Measurements from ENCODE around the gene CHD5.
A peak's percentile ranks its signal among the peaks of the same experiment; 100 is the strongest.
"Not testable (repeated sequence)": the region's sequence is repeated elsewhere in the genome, so short reads cannot be mapped to it uniquely, and the experiment has no call there.

Gene CHD5

GRCh38 chr1:6180268-6180706 lies at the start of gene CHD5:
CHD5 (minus strand) TSS chr1:6180321; CDS start chr1:6180023, 298 bp downstream.
- no peak for DNase-seq
- in situ Hi-C loops (cut with MboI; ENCODE audit: low pct_unique_long_range_greater_than_20kb, low sequenced_read_pairs): no loop called here

DNA sequence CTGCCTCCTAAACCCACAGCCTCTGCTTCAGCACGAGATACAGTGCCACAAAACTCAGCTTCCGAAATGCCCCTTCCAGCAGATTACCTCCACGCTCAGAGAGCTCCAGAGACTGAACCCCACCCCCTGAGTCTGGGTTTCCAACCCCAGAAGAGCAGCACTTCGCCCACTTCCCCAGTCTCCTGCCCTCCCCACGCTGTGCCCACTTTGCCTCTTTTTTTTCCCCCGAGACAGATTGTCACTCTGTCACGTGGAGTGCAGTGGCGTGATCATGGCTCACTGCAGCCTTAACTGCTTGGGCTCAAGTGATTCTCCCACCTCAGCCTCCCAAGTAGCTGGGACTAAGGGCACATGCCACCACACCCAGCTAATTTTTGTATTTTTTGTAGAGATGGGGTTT lies 45.5 kb upstream of the CHD5 start:
- no peak for DNase-seq
- in situ Hi-C loops (cut with MboI; ENCODE audit: low pct_unique_long_range_greater_than_20kb, low sequenced_read_pairs): no loop called here

- no peak for DNase-seq
- in situ Hi-C loops (cut with MboI; ENCODE audit: low pct_unique_long_range_greater_than_20kb, low sequenced_read_pairs): no loop called here
Measured at GRCh38 chr1:6224718-6225117, 44.6 kb upstream of the CHD5 start.

DNA sequence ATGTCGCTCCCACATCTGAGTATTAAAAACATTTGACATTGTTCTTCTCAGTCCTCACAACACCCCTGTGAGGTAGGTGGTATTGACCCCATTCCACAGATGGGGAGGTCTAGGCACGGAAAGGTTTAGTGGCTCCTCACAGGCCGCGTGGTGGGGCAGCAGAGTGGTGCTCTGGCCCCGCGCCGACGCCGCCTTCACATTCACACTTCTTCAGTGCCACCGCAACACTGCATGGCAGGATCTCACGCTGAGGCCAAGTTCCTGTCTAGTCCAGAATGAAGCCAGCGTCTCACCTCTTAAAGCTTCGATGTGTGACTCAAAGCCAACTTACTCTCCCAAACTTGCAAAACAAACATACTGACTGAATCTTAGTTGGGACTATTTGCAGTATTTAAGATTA lies 43.5 kb upstream of the CHD5 start:
- no peak for DNase-seq
- in situ Hi-C loops (cut with MboI; ENCODE audit: low pct_unique_long_range_greater_than_20kb, low sequenced_read_pairs): no loop called here

DNA sequence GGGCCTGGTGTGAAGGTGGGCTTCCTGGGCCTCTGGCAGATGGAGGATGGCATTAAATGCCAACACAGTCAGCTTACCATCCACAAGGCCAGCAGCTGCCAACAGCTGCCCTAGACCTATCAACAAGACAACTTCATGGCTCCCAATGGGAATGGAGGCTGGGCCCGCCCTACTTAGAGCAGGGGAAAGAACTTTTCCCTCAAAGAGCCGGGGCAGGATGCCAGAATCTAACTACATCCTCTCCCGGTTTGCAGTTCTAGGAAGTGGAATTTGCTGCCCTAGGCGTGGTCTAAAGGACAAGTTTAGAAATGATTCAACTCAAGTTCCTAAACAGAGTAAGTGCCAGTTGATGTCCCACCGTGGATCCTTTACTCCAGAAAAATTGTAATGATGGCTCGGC lies 42.5 kb upstream of the CHD5 start:
- no peak for DNase-seq
- in situ Hi-C loops (cut with MboI; ENCODE audit: low pct_unique_long_range_greater_than_20kb, low sequenced_read_pairs): no loop called here

DNA sequence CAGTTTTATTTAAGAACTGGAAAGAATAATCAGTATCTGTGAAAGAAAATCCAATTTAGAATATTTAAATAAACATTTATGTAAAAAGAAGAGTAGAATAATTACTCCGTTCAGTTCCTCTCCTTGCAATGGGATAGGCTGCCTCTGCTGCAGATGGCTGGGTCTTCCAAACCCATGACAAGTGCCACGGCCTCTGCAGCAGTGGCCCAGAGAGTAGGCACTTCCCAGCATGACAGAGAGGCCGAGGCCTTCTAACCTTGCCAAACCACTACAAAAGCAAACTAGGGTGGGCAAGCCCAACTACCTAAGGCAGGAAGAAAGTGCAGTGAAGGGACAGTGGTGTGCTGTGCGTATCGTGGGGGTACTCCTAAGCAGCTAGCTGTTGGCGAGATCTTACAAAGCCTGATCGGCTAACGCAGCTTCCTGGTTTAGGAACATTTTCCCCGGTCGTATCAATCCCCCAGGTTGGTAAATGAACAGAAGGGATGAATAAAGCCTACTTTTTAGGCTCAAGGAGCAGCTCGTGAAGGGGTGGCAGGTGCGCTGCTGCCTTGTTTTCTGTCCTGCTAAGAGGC lies 41.2 kb upstream of the CHD5 start:
- in situ Hi-C loops (cut with MboI; ENCODE audit: low pct_unique_long_range_greater_than_20kb, low sequenced_read_pairs): no loop called here
- no peak for DNase-seq

DNA sequence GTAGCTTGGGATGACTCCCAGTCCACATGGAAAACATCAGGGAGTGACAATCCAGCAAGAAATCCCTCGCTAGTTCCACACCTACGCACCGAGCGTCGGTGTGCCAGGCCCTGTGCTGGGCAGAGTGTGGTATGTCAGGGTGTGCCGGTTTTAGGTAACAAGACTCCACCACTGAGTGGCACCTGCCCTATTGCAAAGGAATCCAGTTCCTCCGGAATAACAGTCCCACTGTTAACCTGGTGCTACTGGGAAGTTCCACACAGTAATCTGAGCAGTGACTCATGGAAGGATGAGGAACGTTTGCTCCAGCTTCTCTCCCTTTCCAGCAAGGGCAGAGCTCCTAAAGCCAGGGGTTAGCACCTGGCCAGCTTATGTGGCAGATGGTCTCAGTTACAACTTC lies 40.1 kb upstream of the CHD5 start:
- no peak for DNase-seq
- in situ Hi-C loops (cut with MboI; ENCODE audit: low pct_unique_long_range_greater_than_20kb, low sequenced_read_pairs): no loop called here

DNA sequence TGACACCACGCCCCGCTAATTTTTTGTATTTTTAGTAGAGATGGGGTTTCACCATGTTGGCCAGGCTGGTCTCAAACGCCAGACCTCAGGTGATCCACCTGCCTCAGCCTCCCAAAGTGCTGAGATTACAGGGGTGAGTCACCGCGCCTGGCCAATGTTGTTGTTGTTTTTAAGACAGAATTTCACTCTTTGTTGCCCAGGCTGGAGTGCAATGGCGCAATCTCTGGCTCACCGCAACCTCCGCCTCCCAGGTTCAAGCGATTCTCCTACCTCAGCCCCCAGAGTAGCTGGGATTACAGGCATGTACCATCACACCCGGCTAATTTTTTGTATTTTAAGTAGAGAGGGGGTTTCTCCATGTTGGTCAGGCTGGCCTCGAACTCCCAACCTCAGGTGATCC lies 39.5 kb upstream of the CHD5 start:
- DNase-seq; in situ Hi-C loops (cut with MboI; ENCODE audit: low pct_unique_long_range_greater_than_20kb, low sequenced_read_pairs): not testable (repeated sequence)

GRCh38 chr1:6218375-6219164 lies 38.4 kb upstream of the CHD5 start:
- in situ Hi-C loops (cut with MboI; ENCODE audit: low pct_unique_long_range_greater_than_20kb, low sequenced_read_pairs): no loop called here
- no peak for DNase-seq

GRCh38 chr1:6212193-6212959 lies 32.3 kb upstream of the CHD5 start:
- DNase-seq: peak; percentile 21
- in situ Hi-C loops (cut with MboI; ENCODE audit: low pct_unique_long_range_greater_than_20kb, low sequenced_read_pairs): no loop called here

DNA sequence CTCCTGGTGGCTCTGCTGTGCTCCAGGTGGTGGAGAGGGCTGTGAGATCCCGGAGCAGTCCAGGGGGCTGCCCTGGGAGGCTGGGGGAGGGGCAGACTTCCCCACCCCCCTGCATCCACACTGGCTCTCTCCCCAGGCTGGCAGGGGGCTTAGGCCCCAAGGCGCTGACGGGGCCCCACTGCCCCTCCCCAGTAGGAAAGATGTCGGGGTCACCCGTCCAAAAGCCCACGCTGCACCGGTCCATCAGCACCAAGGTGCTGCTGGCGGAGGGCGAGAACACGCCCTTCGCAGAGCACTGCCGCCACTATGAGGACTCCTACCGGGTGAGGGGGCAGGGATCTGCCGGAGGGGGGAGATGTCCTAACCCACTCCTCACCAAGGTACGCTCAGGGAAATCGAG lies 31.6 kb upstream of the CHD5 start:
- DNase-seq: no peak
- in situ Hi-C loops (cut with MboI; ENCODE audit: low pct_unique_long_range_greater_than_20kb, low sequenced_read_pairs): no loop called here

GRCh38 chr1:6210591-6211355 lies 30.7 kb upstream of the CHD5 start:
- no peak for DNase-seq
- in situ Hi-C loops (cut with MboI; ENCODE audit: low pct_unique_long_range_greater_than_20kb, low sequenced_read_pairs): no loop called here

DNA sequence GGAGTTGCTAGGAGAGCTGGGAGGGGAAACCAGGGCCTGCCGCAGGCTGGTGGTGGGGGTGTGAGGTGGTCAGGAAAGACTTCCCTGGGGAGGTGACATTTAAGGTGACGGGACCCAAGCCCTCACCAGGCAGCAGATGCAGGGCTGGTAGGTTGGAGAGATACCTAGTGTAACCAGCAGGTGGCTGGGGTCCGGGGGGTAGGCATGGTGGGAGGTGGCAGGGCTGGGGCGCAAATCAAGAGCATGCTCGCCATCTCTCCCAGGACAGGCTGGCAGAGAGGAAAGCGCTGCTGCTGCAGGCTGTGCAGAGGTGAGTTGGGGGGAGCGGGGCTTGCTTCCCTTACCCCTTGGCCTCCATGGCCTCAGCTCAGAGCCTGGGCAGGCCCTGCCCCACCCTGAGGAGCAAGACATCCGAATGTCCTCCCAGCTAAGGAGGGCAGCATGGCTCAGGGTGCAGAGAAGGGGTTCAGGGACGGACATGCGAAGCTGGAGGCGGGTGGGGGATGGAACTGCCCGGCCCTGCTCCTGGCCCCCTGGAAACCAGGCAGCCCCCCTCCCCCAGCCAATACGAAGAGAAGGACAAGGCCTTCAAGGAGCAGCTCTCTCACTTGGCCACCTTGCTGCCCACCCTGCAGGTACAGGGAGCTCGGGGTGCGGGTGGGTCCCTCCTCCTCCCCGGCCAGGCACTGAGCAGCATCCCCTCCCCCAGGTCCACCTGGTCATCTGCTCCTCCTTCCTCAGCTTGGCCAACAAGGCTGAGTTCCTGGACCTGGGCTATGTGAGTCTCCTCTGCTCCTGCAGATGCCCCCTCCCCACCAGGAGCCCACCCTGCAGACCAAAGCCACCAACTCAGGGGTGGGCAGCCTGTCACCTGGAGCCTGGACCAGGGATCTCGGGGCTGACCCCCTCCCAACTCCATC lies 29.8 kb upstream of the CHD5 start:
- DNase-seq: peak; percentile 70

DNA sequence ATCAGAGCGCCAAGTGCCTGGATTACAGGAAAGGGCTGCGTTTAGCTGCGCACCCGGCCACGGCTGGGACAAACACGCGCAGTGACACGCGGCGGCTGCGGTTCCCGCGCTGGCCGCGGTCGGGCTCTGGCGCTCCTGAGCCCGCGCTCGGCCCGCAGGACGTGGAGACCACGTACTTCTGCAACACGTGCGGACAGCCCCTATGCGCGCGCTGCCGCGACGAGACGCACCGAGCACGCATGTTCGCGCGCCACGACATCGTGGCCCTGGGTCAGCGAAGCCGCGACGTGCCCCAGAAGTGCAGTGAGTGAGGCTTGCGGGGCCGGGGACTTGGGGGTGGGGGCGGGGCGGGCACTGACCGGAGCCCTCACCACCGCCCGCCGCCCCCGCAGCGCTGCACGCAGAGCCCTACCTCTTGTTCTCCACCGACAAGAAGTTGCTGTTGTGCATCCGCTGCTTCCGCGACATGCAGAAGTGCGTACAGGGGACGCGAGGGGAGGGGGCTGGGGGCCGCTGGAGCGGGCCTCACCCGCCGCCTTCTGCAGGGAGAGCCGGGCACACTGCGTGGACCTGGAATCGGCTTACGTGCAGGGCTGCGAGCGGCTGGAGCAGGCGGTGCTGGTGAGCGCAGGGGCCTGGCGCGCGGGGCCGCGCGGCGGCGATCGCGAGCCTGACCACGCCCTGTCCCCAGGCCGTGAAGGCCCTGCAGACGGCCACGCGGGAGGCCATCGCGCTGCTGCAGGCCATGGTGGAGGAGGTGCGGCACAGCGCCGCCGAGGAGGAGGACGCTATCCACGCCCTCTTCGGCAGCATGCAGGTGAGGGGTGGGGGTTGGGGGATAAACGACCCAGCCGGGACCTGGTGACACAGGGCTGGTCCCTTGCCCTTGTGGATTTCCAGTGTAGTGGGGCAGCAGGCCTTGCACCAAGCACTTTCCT lies 28.9 kb upstream of the CHD5 start:
- in situ Hi-C loops (cut with MboI; ENCODE audit: low pct_unique_long_range_greater_than_20kb, low sequenced_read_pairs): no loop called here
- peak; percentile 76 for DNase-seq

More for the DNA sequence above, 29.8 kb upstream of the CHD5 start:
- in situ Hi-C loops (cut with MboI; ENCODE audit: low pct_unique_long_range_greater_than_20kb, low sequenced_read_pairs): no loop called here

- in situ Hi-C loops (cut with MboI; ENCODE audit: low pct_unique_long_range_greater_than_20kb, low sequenced_read_pairs): no loop called here
- DNase-seq: no peak
Measured at GRCh38 chr1:6207921-6208320, 27.8 kb upstream of the CHD5 start.

DNA sequence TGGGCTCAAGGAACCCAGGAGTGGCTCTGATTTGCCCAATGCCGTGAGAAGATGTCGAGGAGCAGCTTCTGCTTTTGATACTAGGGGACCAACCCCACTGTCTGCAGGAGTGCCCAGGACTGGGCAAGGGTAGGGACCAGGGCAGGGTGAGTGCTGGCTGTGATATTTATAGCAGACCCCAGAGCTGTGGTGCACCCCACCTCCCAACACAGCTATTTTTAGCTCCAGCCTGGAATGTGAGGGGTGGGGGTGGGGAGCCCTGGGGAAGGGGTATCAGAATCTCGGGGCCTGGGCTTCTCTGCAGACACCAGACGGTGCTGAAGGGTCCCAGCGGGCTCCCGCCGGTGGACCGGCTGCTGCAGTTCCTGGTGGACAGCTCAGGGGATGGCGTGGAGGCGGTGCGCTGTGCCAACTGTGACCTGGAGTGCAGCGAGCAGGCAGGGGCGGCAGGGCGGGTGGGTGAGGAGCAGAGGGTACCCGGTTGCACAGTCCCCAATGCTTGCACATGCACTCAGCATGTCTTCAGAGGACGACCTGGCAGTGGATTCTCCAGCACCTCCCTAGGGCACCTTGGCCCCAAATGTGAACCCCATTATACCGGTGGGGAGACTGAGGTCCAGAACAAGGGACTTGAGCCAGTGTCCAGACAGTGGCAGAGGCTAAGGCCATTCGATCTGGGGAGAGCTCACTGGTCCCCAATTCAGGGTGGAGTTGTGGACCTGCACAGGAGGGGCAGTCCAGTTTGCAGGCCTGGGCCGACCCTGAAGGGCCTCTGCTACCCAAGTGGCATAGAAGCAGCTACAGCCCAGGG lies 27.2 kb upstream of the CHD5 start:
- in situ Hi-C loops (cut with MboI; ENCODE audit: low pct_unique_long_range_greater_than_20kb, low sequenced_read_pairs): no loop called here
- no peak for DNase-seq

- in situ Hi-C loops (cut with MboI; ENCODE audit: low pct_unique_long_range_greater_than_20kb, low sequenced_read_pairs): no loop called here
- DNase-seq: no peak
Measured at GRCh38 chr1:6206520-6206855, 26.4 kb upstream of the CHD5 start.

Measured in KBM-7 (cell line).